Inflammatory macrophage treated with lipopolysaccharide for 1 hour (primary cell): Measurements from ENCODE around the gene ATP1B1.
"Not testable (repeated sequence)": the region's sequence is repeated elsewhere in the genome, so short reads cannot be mapped to it uniquely, and the experiment has no call there.

ENCODE experiments used
- DNase-seq, 2 donors: peaks; one replicate each; pipeline ENCODE4 v3.0.0-alpha.2; 2020 to 2022

ATP1B1 gene

GRCh38 chr1:169144941-169145626, 38.6 kb downstream of the ATP1B1 start:
- DNase-seq: no peak

- no peak for DNase-seq
These were observed 40.2 kb downstream of the ATP1B1 start for GRCh38 chr1:169146576-169147214.

GRCh38 chr1:169148472-169149252, 42.2 kb downstream of the ATP1B1 start:
- no peak for DNase-seq

GRCh38 chr1:169149555-169150286, 43.2 kb downstream of the ATP1B1 start:
- DNase-seq: no peak

GRCh38 chr1:169150641-169151337, 44.3 kb downstream of the ATP1B1 start:
- no peak for DNase-seq

GRCh38 chr1:169151338-169151837, 44.9 kb downstream of the ATP1B1 start:
- no peak for DNase-seq

GRCh38 chr1:169155675-169156074, 49.2 kb downstream of the ATP1B1 start:
- DNase-seq: no peak

- no peak for DNase-seq
These were observed 50.1 kb downstream of the ATP1B1 start for GRCh38 chr1:169156580-169156979.

- no peak for DNase-seq
These were observed 54.5 kb downstream of the ATP1B1 start for GRCh38 chr1:169160845-169161495.

- peak; percentile 5 to 7 for DNase-seq
These were observed 55.2 kb downstream of the ATP1B1 start for GRCh38 chr1:169161496-169162194.

GRCh38 chr1:169163059-169163458, 56.6 kb downstream of the ATP1B1 start:
- no peak for DNase-seq

GRCh38 chr1:169175461-169175860, 69.0 kb downstream of the ATP1B1 start:
- DNase-seq: no peak

- not testable (repeated sequence) for DNase-seq
These were observed 72.9 kb downstream of the ATP1B1 start for GRCh38 chr1:169179431-169179830.

- DNase-seq: no peak
These were observed 73.7 kb downstream of the ATP1B1 start for GRCh38 chr1:169180174-169180573.
